Raji (cell line): ENCODE results near the gene MIER3.

Experiments
- POLR2A ChIP-seq: IDR thresholded peaks from 2 replicates; pipeline ENCODE4 v1.6.1; 2011; ENCODE audit warnings: low read depth, low read length, control low read depth; ENCODE audit not compliant: insufficient read depth

MIER3 gene

DNA sequence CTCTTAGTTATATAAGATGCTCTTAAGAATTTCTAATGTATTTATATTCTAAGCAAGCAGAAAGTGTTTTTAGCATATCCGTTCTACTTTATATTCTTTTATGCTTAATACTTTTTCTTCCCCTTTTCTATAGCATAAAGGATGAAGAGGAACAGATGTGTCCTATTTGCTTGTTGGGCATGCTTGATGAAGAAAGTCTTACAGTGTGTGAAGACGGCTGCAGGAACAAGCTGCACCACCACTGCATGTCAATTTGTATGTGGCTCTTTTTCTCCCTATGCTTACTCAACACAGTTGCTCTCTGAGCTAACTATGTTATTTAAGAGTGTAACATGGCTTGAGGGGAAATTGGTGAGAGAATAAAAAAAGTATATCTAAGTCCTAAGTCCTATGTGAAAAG is 80.1 kb downstream of the MIER3 start:
- TF ChIP-seq POLR2A = no peak
